HCT116 (cell line): ENCODE measurements around the gene SORCS2. TPM values are rescaled to one million over a fixed set of nuclear protein-coding genes. Genes with fewer than 3 reads are reported as not detected.

Source experiments
- ATAC-seq: fragments of 200-7000 bp; cut with Tn5 transposase; 2 replicates; pipeline ENCODE4 v1.9.1; 2020; ENCODE audit warnings: mild to moderate bottlenecking, moderate library complexity
- BruUV-seq: library from RNA; stranded (reverse); fragments of 400-500 nt; replicated peaks from 2 replicates; lab custom pipeline; 2021; lab: Mats Ljungman, UMichigan
- CTCF ChIA-PET: fragments of 300-600 bp; sonication (Branson Sonifier 250); formaldehyde crosslinking; loops from one replicate; lab custom pipeline; 2021; ENCODE audit warnings: antibody characterized with exemption; lab: Charles Lee
- POLR2A ChIA-PET: fragments of 300-600, 350-600 bp; sonication (Branson Sonifier 250); formaldehyde crosslinking; loops from one replicate; lab custom pipeline; 2021; ENCODE audit warnings: antibody characterized with exemption; lab: Charles Lee
- RAD21 ChIA-PET, 2 experiments: fragments of 300-600 bp; sonication (Branson Sonifier 250); formaldehyde crosslinking; loops; one replicate each; lab custom pipeline; 2023; ENCODE audit warnings: low total read pairs in 2 of 2; ENCODE audit not compliant: uncharacterized antibody in 2 of 2, unreplicated experiment in 2 of 2, low non-redundant PET in 1 of 2; lab: Charles Lee
- DNase-seq: peaks from one replicate; pipeline ENCODE4 v3.0.0-alpha.2; 2010; ENCODE audit warnings: low read depth, low spot score
- H2AFZ ChIP-seq: fragments of 200-600 bp; shearing (Covaris generic), sonication (generic); 2 replicates; pipeline ENCODE4 v1.6.1; 2017; ENCODE audit warnings: low read depth, mixed run types, mixed read lengths, antibody characterized with exemption, low read length; ENCODE audit not compliant: poor library complexity, severe bottlenecking
- H3K27ac ChIP-seq: 2 replicates; pipeline ENCODE4 v1.5.1; 2012; ENCODE audit warnings: low read depth, low read length
- H3K27me3 ChIP-seq: fragments of 200-600 bp; sonication (generic); 2 replicates; pipeline ENCODE4 v1.6.1; 2016; ENCODE audit warnings: mixed run types, low read length, mixed read lengths; ENCODE audit not compliant: insufficient read depth
- H3K36me3 ChIP-seq, 2 experiments: fragments of 200-500 bp in 1 of 2; fragments of 200-600 bp in 1 of 2; sonication (Bioruptor generic) in 1 of 2; sonication (generic) in 1 of 2; 2 replicates each; pipeline versions ENCODE4 v1.5.1 to v1.6.1; 2014 to 2016; ENCODE audit warnings: low read length in 2 of 2, inconsistent platforms in 1 of 2, mixed read lengths in 1 of 2, mixed run types in 1 of 2; ENCODE audit not compliant: insufficient read depth in 2 of 2, control insufficient read depth in 1 of 2
- H3K4me1 ChIP-seq, 2 experiments: fragments of 200-600 bp in 1 of 2; sonication (generic) in 1 of 2; 2 replicates each; pipeline versions ENCODE4 v1.5.1 to v1.6.1; 2012 to 2017; ENCODE audit warnings: low read length in 2 of 2, inconsistent platforms in 1 of 2, mild to moderate bottlenecking in 1 of 2, mixed read lengths in 1 of 2, mixed run types in 1 of 2, moderate library complexity in 1 of 2; ENCODE audit not compliant: insufficient read depth in 2 of 2, control insufficient read depth in 1 of 2
- H3K4me2 ChIP-seq: fragments of 200-600 bp; sonication (generic); 2 replicates; pipeline ENCODE4 v1.6.1; 2017; ENCODE audit warnings: mixed run types, low read length, mixed read lengths
- H3K4me3 ChIP-seq, 2 experiments: fragments of 200-600 bp in 1 of 2; sonication (generic) in 1 of 2; replicated peaks in 1 of 2; 2 replicates each; pipeline ENCODE4 v1.5.1; 2011 to 2016; ENCODE audit warnings: low read length in 2 of 2, control low read depth in 1 of 2, low read depth in 1 of 2, mild to moderate bottlenecking in 1 of 2, mixed read lengths in 1 of 2, mixed run types in 1 of 2
- H3K79me2 ChIP-seq: fragments of 200-600 bp; sonication (generic); 2 replicates; pipeline ENCODE4 v1.6.1; 2017; ENCODE audit warnings: mild to moderate bottlenecking, mixed run types, low read length, moderate library complexity, mixed read lengths; ENCODE audit not compliant: insufficient read depth
- H3K9ac ChIP-seq: fragments of 200-600 bp; sonication (generic); 2 replicates; pipeline ENCODE4 v1.6.1; 2016; ENCODE audit warnings: low read length, mixed read lengths
- H3K9me2 ChIP-seq: fragments of 200-600 bp; sonication (generic), shearing (Covaris generic); 2 replicates; pipeline ENCODE4 v1.6.1; 2017; ENCODE audit warnings: mixed run types, mild to moderate bottlenecking, moderate library complexity; ENCODE audit not compliant: insufficient read depth
- H3K9me3 ChIP-seq, 2 experiments: fragments of 200-500 bp in 1 of 2; fragments of 200-600 bp in 1 of 2; sonication (Bioruptor generic) in 1 of 2; sonication (generic) in 1 of 2; 2 replicates each; pipeline ENCODE4 v1.6.1; 2014 to 2017; ENCODE audit warnings: low read length in 2 of 2, mixed read lengths in 2 of 2, inconsistent platforms in 1 of 2, low read depth in 1 of 2, mild to moderate bottlenecking in 1 of 2, mixed run types in 1 of 2, moderate library complexity in 1 of 2; ENCODE audit not compliant: control insufficient read depth in 1 of 2, insufficient read depth in 1 of 2
- H4K20me1 ChIP-seq: fragments of 200-600 bp; sonication (generic), shearing (Covaris generic); 2 replicates; pipeline ENCODE4 v1.6.1; 2017; ENCODE audit warnings: mixed run types, mild to moderate bottlenecking, moderate library complexity; ENCODE audit not compliant: insufficient read depth
- CTCF ChIP-seq, 3 experiments: fragments of 200-600 bp in 1 of 3; sonication (generic) in 1 of 3; IDR thresholded peaks in 2 of 3; conservative IDR thresholded peaks in 1 of 3; 2 replicates each; pipeline ENCODE4 v1.5.1; 2012 to 2017; ENCODE audit warnings: low read depth in 2 of 3, low read length in 2 of 3, antibody characterized with exemption in 1 of 3, borderline replicate concordance in 1 of 3, control low read depth in 1 of 3, mild to moderate bottlenecking in 1 of 3, mixed read lengths in 1 of 3, mixed run types in 1 of 3, moderate library complexity in 1 of 3; ENCODE audit not compliant: insufficient read depth in 1 of 3
- EZH2phosphoT487 ChIP-seq: fragments of 200-600 bp; IDR thresholded peaks from 2 replicates; pipeline ENCODE4 v1.6.1; 2018; ENCODE audit warnings: antibody characterized with exemption, borderline replicate concordance
- RAD21 ChIP-seq: IDR thresholded peaks from 2 replicates; pipeline ENCODE4 v1.6.1; 2012; ENCODE audit warnings: low read depth, mild to moderate bottlenecking
- SIN3A ChIP-seq: IDR thresholded peaks from 2 replicates; pipeline ENCODE4 v1.6.1; 2012; ENCODE audit warnings: low read depth
- intact Hi-C: fragments of 100-400 bp; cut with micrococcal nuclease; formaldehyde crosslinking; loops from 2 replicates; pipeline ENCODE4 v1.10.0; 2022
- total RNA-seq: library from RNA; stranded (reverse); gene quantifications from one replicate; pipeline ENCODE4 v1.2.1, GENCODE V29; 2021; ENCODE audit not compliant: unreplicated experiment

The SORCS2 gene
- total RNA-seq, 1 experiment from 2014 or later, result 0.37 TPM

GRCh38 chr4:7295197-7295910, 103.0 kb downstream of the SORCS2 start (continued):
- no peak for TF ChIP-seq EZH2phosphoT487

GRCh38 chr4:7295911-7296660, 103.7 kb downstream of the SORCS2 start:
- Histone ChIP-seq H3K4me1 (no peaks in the 10 kb centered on the region), H4K20me1 (no peaks in the 10 kb centered on the region), H3K9ac (no peak overlapping the region)
- CTCF ChIA-PET, result interaction anchor here (0.5 to 2.9 kb wide), 7 partner anchors 15 to 110 kb away, joined by 3 to 28 read pairs (median 4); partner anchors contain the start of gene SORCS2
- TF ChIP-seq CTCF (IDR thresholded peaks at IDR 0.05 in 2 of 3, conservative IDR thresholded peaks at IDR 0.05 in 1 of 3; ENCODE audit: borderline replicate concordance in 1 of 3, insufficient read depth in 1 of 3, low read depth in 2 of 3, low read length in 2 of 3), result peak; percentile 49 to 81 (median 68); a peak in 5 of 6 replicates
- peak; percentile 91 for TF ChIP-seq RAD21
- no peak for TF ChIP-seq SIN3A
- TF ChIP-seq, all 23 proteins: peak for 2
- H2AFZ ChIP-seq, result no peak overlapping the region
- no peak overlapping the region for H3K4me3 ChIP-seq
- no peaks in the 10 kb centered on the region; the same call in 1 of the 2 replicates for H3K27me3 ChIP-seq
- H3K9me3 ChIP-seq, result no peaks in the 10 kb centered on the region
- intact Hi-C loops, result loop anchor here (1.0 to 10.0 kb wide), 3 partner anchors 104 to 211 kb away; partner anchors contain the start of gene SORCS2
- POLR2A ChIA-PET, result no interaction called here
- H3K27ac ChIP-seq, result no peak overlapping the region
- RAD21 ChIA-PET, result interaction anchor here in 1 of 2 experiments (0.7 kb wide), 1 partner anchor 101 kb away, joined by 3 read pairs; no protein-coding TSS in a partner anchor
- peak; percentile 10 for DNase-seq
- BruUV-seq, result no TSS peak
- no peak overlapping the region for H3K4me2 ChIP-seq
- ATAC-seq, result peak; percentile 77
- no peaks in the 10 kb centered on the region for H3K79me2 ChIP-seq
- H3K36me3 ChIP-seq, result no peaks in the 10 kb centered on the region
- no peaks in the 10 kb centered on the region for H3K9me2 ChIP-seq
